HCEC 1CT (cell line): ENCODE data around the gene NDUFS6.
A peak's percentile ranks its signal among the peaks of the same experiment; 100 is the strongest.
"Not testable (repeated sequence)": the region's sequence is repeated elsewhere in the genome, so short reads cannot be mapped to it uniquely, and the experiment has no call there.

Experiments used
- DNase-seq: peaks from one replicate; pipeline ENCODE4 v3.0.0-alpha.2; 2017

The NDUFS6 gene

GRCh38 chr5:1784197-1785050, 16.8 kb upstream of the NDUFS6 start:
- no peak for DNase-seq

- no peak for DNase-seq
Observed at GRCh38 chr5:1785062-1785461, 16.1 kb upstream of the NDUFS6 start.

- DNase-seq: no peak
Observed at GRCh38 chr5:1785984-1786383, 15.2 kb upstream of the NDUFS6 start.

- DNase-seq: no peak
Observed at GRCh38 chr5:1786621-1787471, 14.4 kb upstream of the NDUFS6 start.

GRCh38 chr5:1787472-1788047, 13.6 kb upstream of the NDUFS6 start:
- DNase-seq: no peak

- no peak for DNase-seq
Observed at GRCh38 chr5:1788200-1788599, 13.0 kb upstream of the NDUFS6 start.

- no peak for DNase-seq
Observed at GRCh38 chr5:1788828-1789227, 12.4 kb upstream of the NDUFS6 start.

GRCh38 chr5:1789438-1789833, 11.8 kb upstream of the NDUFS6 start:
- DNase-seq: peak; percentile 81

- DNase-seq: peak; percentile 89
Observed at GRCh38 chr5:1789834-1790471, 11.3 kb upstream of the NDUFS6 start.

GRCh38 chr5:1791176-1791575, 10.0 kb upstream of the NDUFS6 start:
- DNase-seq: no peak

- DNase-seq: peak; percentile 87
Observed at GRCh38 chr5:1792842-1793266, 8.4 kb upstream of the NDUFS6 start.

GRCh38 chr5:1793301-1793740, 7.9 kb upstream of the NDUFS6 start:
- DNase-seq: no peak

GRCh38 chr5:1793966-1794900, 7.0 kb upstream of the NDUFS6 start:
- DNase-seq: peak; percentile 88

- no peak for DNase-seq
Observed at GRCh38 chr5:1794901-1795290, 6.3 kb upstream of the NDUFS6 start.

- no peak for DNase-seq
Observed at GRCh38 chr5:1795506-1795905, 5.7 kb upstream of the NDUFS6 start.

- no peak for DNase-seq
Observed at GRCh38 chr5:1795931-1796330, 5.3 kb upstream of the NDUFS6 start.

- no peak for DNase-seq
Observed at GRCh38 chr5:1796371-1797102, 4.7 kb upstream of the NDUFS6 start.

GRCh38 chr5:1797103-1797800, 4.0 kb upstream of the NDUFS6 start:
- DNase-seq: no peak

- DNase-seq: no peak
Observed at GRCh38 chr5:1797855-1798254, 3.4 kb upstream of the NDUFS6 start.

GRCh38 chr5:1798589-1798988, 2.6 kb upstream of the NDUFS6 start:
- DNase-seq: not testable (repeated sequence)
